DOHH2 (cell line): ENCODE results near the gene UGT1A8.

ENCODE experiments used
- H3F3A ChIP-seq: fragments of 200-600 bp; sonication (generic), shearing (Covaris generic); 2 replicates; pipeline ENCODE4 v1.6.0; 2016; ENCODE audit warnings: antibody characterized with exemption, mild to moderate bottlenecking; ENCODE audit not compliant: control insufficient read depth, insufficient read depth
- H3K27ac ChIP-seq: fragments of 200-600 bp; sonication (generic); 2 replicates; pipeline ENCODE4 v1.5.1; 2014; ENCODE audit warnings: low read depth, mild to moderate bottlenecking, low read length, moderate library complexity
- H3K27me3 ChIP-seq: fragments of 200-600 bp; sonication (generic); 2 replicates; pipeline ENCODE4 v1.6.1; 2014; ENCODE audit warnings: mild to moderate bottlenecking, low read length, mixed read lengths; ENCODE audit not compliant: control insufficient read depth
- H3K36me3 ChIP-seq: fragments of 200-600 bp; sonication (generic); 2 replicates; pipeline ENCODE4 v1.6.1; 2014; ENCODE audit warnings: mild to moderate bottlenecking, low read length, moderate library complexity, mixed read lengths; ENCODE audit not compliant: control insufficient read depth
- H3K4me1 ChIP-seq: fragments of 200-600 bp; sonication (generic); 2 replicates; pipeline ENCODE4 v1.6.1; 2014; ENCODE audit warnings: mild to moderate bottlenecking, low read length, mixed read lengths; ENCODE audit not compliant: control insufficient read depth
- H3K4me2 ChIP-seq: fragments of 200-600 bp; sonication (generic); 2 replicates; pipeline ENCODE4 v1.6.0; 2014; ENCODE audit warnings: mild to moderate bottlenecking, low read length, moderate library complexity
- H3K4me3 ChIP-seq: fragments of 200-600 bp; sonication (generic); 2 replicates; pipeline ENCODE4 v1.5.1; 2014; ENCODE audit warnings: mild to moderate bottlenecking, low read length, mixed read lengths
- H3K79me2 ChIP-seq: fragments of 200-600 bp; sonication (generic); 2 replicates; pipeline ENCODE4 v1.6.1; 2014; ENCODE audit warnings: mild to moderate bottlenecking, low read length, mixed read lengths; ENCODE audit not compliant: control insufficient read depth
- H3K9me2 ChIP-seq: fragments of 200-600 bp; sonication (generic); replicated peaks from 2 replicates; pipeline ENCODE4 v1.6.1; 2014; ENCODE audit warnings: mild to moderate bottlenecking, low read length, mixed read lengths; ENCODE audit not compliant: control insufficient read depth
- H3K9me3 ChIP-seq: fragments of 200-600 bp; sonication (generic); 2 replicates; pipeline ENCODE4 v1.6.1; 2014; ENCODE audit warnings: antibody characterized with exemption, low read length, mixed read lengths; ENCODE audit not compliant: control insufficient read depth, insufficient read depth
- H4K20me1 ChIP-seq: fragments of 200-600 bp; sonication (generic); 2 replicates; pipeline ENCODE4 v1.6.0; 2014; ENCODE audit warnings: low read depth, mild to moderate bottlenecking, antibody characterized with exemption, low read length, moderate library complexity; ENCODE audit not compliant: control insufficient read depth, insufficient read depth
- EZH2phosphoT487 ChIP-seq: fragments of 200-600 bp; sonication (generic); IDR thresholded peaks from 2 replicates; pipeline ENCODE4 v1.6.1; 2017; ENCODE audit warnings: borderline replicate concordance, mild to moderate bottlenecking, antibody characterized with exemption, low read length, moderate library complexity, mixed read lengths
- TF ChIP-seq, protein P1 (sequence below): fragments of 200-600 bp; sonication (generic); IDR thresholded peaks from one replicate; pipeline ENCODE4 v1.5.1; 2014; ENCODE audit warnings: antibody characterized with exemption, mild to moderate bottlenecking, low read depth, low read length; ENCODE audit not compliant: poor library complexity, severe bottlenecking

UGT1A8 gene

DNA sequence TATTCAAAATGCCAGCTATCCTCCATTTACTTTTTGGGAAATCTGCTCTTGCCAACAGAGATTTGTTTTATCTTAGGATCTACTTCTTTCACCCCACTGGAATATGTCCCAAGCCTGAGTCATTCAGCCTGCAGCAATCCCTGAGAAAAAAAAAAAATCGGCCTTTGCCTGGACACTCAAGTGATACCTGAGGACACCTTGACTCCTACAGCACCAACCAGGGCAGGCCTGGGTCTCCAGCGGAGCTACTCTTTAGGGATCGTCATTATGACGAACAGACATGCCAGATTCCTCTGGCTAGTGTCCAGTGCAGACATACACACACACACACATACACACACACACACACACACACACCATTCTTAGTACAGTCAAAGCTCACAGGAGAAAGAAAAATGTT is 73.0 kb downstream of the UGT1A8 start:
- Histone ChIP-seq H3K79me2 (no peaks in the 10 kb centered on the region), H3K4me2 (no peak overlapping the region), H3K4me1 (no peaks in the 10 kb centered on the region), H3K4me3 (no peak overlapping the region), H3K9me3 (no peaks in the 10 kb centered on the region), H3K27ac (no peak overlapping the region), H4K20me1 (no peaks in the 10 kb centered on the region), H3F3A (no peaks in the 10 kb centered on the region), H3K27me3 (peaks cover 9% of the 10 kb centered on the region), H3K36me3 (no peaks in the 10 kb centered on the region), H3K9me2 (no peaks in the 10 kb centered on the region)
- TF ChIP-seq, protein P1, sequence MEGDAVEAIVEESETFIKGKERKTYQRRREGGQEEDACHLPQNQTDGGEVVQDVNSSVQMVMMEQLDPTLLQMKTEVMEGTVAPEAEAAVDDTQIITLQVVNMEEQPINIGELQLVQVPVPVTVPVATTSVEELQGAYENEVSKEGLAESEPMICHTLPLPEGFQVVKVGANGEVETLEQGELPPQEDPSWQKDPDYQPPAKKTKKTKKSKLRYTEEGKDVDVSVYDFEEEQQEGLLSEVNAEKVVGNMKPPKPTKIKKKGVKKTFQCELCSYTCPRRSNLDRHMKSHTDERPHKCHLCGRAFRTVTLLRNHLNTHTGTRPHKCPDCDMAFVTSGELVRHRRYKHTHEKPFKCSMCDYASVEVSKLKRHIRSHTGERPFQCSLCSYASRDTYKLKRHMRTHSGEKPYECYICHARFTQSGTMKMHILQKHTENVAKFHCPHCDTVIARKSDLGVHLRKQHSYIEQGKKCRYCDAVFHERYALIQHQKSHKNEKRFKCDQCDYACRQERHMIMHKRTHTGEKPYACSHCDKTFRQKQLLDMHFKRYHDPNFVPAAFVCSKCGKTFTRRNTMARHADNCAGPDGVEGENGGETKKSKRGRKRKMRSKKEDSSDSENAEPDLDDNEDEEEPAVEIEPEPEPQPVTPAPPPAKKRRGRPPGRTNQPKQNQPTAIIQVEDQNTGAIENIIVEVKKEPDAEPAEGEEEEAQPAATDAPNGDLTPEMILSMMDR, result no peak
- TF ChIP-seq EZH2phosphoT487, result no peak

DNA sequence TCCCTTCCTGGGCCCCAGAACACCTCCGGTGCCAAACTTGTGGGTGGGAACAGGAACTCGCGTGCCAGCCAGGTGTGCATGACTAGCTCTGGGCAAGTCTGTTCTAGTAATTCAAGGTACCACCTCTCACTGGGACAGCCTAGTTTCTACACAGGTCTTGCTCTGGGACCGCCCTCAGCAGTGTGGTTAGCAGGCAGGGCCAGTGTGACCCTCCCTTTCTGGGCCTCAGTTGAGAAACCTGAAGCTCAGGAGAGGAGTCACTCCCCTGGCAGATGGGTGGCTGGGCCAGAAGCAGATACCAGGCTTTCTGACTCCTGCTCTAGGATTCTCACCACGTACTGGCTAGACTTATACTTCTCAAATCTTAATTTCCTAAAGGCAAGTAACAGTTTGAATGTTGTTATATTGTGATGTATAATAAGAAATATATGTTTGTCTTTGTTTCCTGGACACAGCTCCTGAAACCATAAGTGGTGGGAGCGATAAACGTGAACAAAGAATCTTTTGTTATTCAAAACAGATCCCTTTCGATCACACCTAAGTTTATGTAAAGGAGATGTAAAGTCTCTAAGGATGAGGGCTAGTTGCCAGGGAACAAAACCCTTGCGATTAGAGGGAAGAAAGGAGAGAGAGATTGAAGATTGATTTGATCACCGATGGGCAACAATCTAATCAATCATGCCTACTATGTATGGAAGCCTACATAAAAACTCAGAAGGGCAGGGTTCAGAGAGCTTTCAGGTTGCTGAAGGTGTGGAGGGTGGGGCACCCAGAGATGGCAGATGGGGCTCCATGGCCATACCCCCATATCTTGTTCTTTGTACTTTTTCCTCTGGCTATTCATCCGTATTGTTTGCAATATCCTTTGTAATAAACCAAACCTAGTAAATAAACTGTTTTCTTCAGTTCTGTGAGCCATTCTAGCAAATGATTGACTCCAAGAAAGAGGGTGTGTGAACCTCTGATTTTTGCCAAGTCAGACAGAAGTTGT is 74.3 kb downstream of the UGT1A8 start:
- Histone ChIP-seq H3K27ac (no peak overlapping the region), H3K79me2 (no peaks in the 10 kb centered on the region), H3K4me2 (no peak overlapping the region), H3K27me3 (peaks cover 9% of the 10 kb centered on the region), H3K4me1 (no peaks in the 10 kb centered on the region), H3K4me3 (no peak overlapping the region), H3F3A (no peaks in the 10 kb centered on the region), H3K9me3 (no peaks in the 10 kb centered on the region), H3K36me3 (no peaks in the 10 kb centered on the region), H3K9me2 (no peaks in the 10 kb centered on the region), H4K20me1 (no peaks in the 10 kb centered on the region)
- TF ChIP-seq EZH2phosphoT487, result no peak
- TF ChIP-seq, protein P1, result no peak

DNA sequence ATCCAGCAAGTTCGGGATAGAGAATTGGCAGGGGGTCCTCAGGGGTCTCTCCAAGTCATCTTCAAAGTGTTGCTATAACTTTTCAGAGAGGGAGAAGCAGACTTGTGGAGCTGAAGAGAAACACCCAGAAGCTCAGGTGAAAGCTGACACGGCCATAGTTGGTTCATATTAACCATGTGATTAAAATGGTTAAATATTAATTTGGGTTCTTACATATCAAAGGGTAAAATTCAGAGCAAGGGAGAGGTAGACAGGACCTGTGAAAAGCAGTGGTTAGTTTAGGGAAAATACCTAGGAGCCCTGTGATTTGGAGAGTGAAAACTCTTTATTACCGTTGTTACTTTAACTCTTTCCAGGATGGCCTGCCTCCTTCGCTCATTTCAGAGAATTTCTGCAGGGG is 75.2 kb downstream of the UGT1A8 start, which contains the start of gene UGT1A6:
TSS of gene UGT1A6 (plus strand) at position 243 of the 400 bp plus-strand sequence. CDS start at position 358, 115 bp downstream.
- Histone ChIP-seq H3K27ac (no peak within 1 kb of the TSS), H3F3A (no peaks in the 10 kb centered on the region), H3K9me2 (no peaks in the 10 kb centered on the region), H3K4me3 (no peak within 1 kb of the TSS), H3K9me3 (no peaks in the 10 kb centered on the region), H3K4me1 (no peaks in the 10 kb centered on the region), H4K20me1 (no peaks in the 10 kb centered on the region), H3K27me3 (peaks cover 9% of the 10 kb centered on the region), H3K4me2 (no peak within 1 kb of the TSS), H3K36me3 (no peaks in the 10 kb centered on the region), H3K79me2 (no peaks in the 10 kb centered on the region)
- TF ChIP-seq, protein P1, result no peak
- no peak for TF ChIP-seq EZH2phosphoT487
